ENCODE measurements around the gene SERBP1.

Gene SERBP1

GRCh38 chr1:67436511-67437055 is 6.4 kb upstream of the SERBP1 start:
- no peak for TF ChIP-seq ZSCAN4 (tag by site-specific recombination; IDR thresholded peaks at IDR 0.05)
- TF ChIP-seq WT1 (tag by site-specific recombination; IDR thresholded peaks at IDR 0.05), result no peak
- no peak for TF ChIP-seq HOXC10 (CRISPR knock-in tag; IDR thresholded peaks at IDR 0.05)
- H3K27ac ChIP-seq (ENCODE audit: extremely low read depth, low read depth, low read length), result no peak overlapping the region
- peaks cover 21% of the 10 kb centered on the region for H3K4me1 ChIP-seq (ENCODE audit: control insufficient read depth, insufficient read depth, low read length)
- H3K9me3 ChIP-seq (ENCODE audit: control insufficient read depth, insufficient read depth, low read depth, low read length), result no peaks in the 10 kb centered on the region
- ChIA-PET CTCF (interaction anchor here (0.6 to 2.7 kb wide), 2 partner anchors 64 to 99 kb away, joined by 5 to 10 read pairs; no protein-coding TSS in a partner anchor), POLR2A (no interaction called here)
- H3K4me3 ChIP-seq (ENCODE audit: low read depth, low read length), result no peak overlapping the region
- H3K36me3 ChIP-seq (ENCODE audit: control insufficient read depth in 2 of 2, insufficient read depth in 1 of 2, low read length in 2 of 2), result no peaks in the 10 kb centered on the region

GRCh38 chr1:67434491-67434890 is 4.3 kb upstream of the SERBP1 start:
- POLR2A ChIA-PET, result no interaction called here
- TF ChIP-seq ZXDB (tag by site-specific recombination; IDR thresholded peaks at IDR 0.05) (no peak), PRDM6 (tag by site-specific recombination; IDR thresholded peaks at IDR 0.05) (peak; percentile 81), PRDM2 (tag by site-specific recombination; IDR thresholded peaks at IDR 0.05; ENCODE audit: borderline replicate concordance) (no peak), ZNF433 (tag by site-specific recombination; IDR thresholded peaks at IDR 0.05; ENCODE audit: low read depth) (no peak), HOXA7 (CRISPR knock-in tag; IDR thresholded peaks at IDR 0.05; ENCODE audit: borderline replicate concordance) (no peak), ZBTB44 (tag by site-specific recombination; IDR thresholded peaks at IDR 0.05) (0 out of 2 replicates have a peak, but pooled peaks have one; percentile 24), ZNF2 (tag by site-specific recombination; IDR thresholded peaks at IDR 0.05) (no peak), ZNF692 (tag by site-specific recombination; IDR thresholded peaks at IDR 0.05) (no peak), ZNF214 (tag by site-specific recombination; IDR thresholded peaks at IDR 0.05; ENCODE audit: borderline replicate concordance) (no peak), HOXD13 (CRISPR knock-in tag; IDR thresholded peaks at IDR 0.05; ENCODE audit: borderline replicate concordance) (no peak), ZNF645 (tag by site-specific recombination; IDR thresholded peaks at IDR 0.05) (no peak), ZNF280C (tag by site-specific recombination; IDR thresholded peaks at IDR 0.05) (no peak), SP7 (tag by site-specific recombination; IDR thresholded peaks at IDR 0.05) (peak; percentile 57), ZNF664 (tag by site-specific recombination; IDR thresholded peaks at IDR 0.05) (peak; percentile 31; the same call in 1 of the 2 replicates), OSR2 (tag by site-specific recombination; IDR thresholded peaks at IDR 0.05) (peak; percentile 37; the same call in 1 of the 2 replicates), ZNF24 (tag by site-specific recombination; IDR thresholded peaks at IDR 0.05) (no peak)

More at GRCh38 chr1:67434491-67434890, 4.3 kb upstream of the SERBP1 start:
- CTCF ChIA-PET, result no interaction called here
- peaks cover 9% of the 10 kb centered on the region for H3K4me1 ChIP-seq (ENCODE audit: control insufficient read depth, insufficient read depth, low read length)
- no peak overlapping the region for H3K27ac ChIP-seq (ENCODE audit: extremely low read depth, low read depth, low read length)
- H3K4me3 ChIP-seq (ENCODE audit: low read depth, low read length), result no peak overlapping the region
- H3K36me3 ChIP-seq (ENCODE audit: control insufficient read depth in 2 of 2, insufficient read depth in 1 of 2, low read length in 2 of 2), result peaks cover 0 to 2% of the 10 kb centered on the region in 2 experiments; a peak in 1 of 3 replicates
- no peaks in the 10 kb centered on the region for H3K9me3 ChIP-seq (ENCODE audit: control insufficient read depth, insufficient read depth, low read depth, low read length)
